ENCODE measurements around the gene HCN4.

HCN4 gene

GRCh38 chr15:73287019-73287418 lies 81.7 kb downstream of the HCN4 start:
- DNase-seq = no peak

- no peak for DNase-seq
Observed at GRCh38 chr15:73286311-73286710, 82.4 kb downstream of the HCN4 start.

DNA sequence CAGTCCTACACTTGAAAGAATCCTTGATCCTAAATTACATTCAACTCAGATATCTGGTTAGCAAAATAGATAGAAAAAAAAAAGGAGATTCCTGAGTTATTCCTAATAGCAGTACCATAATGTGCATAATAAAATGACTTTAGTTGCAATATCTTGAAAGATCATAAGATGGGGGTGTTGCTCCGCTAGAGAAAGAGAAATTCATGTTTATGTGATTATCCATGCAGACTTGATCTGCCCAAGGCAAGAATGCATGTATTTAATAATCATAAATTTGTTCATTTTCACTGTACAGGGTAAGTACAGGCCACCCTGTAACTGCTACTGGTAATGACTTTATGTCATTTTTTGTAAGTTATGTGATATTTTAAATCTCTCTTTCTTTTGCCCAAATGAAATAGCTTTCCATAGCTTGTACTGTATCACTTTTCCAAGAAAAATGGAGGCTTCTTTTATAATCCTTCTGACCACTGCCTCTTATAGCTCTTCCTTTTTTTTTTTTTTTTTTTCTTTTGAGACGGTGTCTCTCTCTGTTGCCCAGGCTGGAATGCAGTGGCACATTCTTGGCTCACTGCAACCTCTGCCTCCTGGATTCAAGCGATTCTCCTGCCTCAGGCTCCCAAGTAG lies 84.6 kb downstream of the HCN4 start:
- no peak for DNase-seq

- no peak for DNase-seq
Observed at GRCh38 chr15:73283366-73283962, 85.3 kb downstream of the HCN4 start.

GRCh38 chr15:73282567-73283365 lies 86.0 kb downstream of the HCN4 start:
- no peak for DNase-seq

DNA sequence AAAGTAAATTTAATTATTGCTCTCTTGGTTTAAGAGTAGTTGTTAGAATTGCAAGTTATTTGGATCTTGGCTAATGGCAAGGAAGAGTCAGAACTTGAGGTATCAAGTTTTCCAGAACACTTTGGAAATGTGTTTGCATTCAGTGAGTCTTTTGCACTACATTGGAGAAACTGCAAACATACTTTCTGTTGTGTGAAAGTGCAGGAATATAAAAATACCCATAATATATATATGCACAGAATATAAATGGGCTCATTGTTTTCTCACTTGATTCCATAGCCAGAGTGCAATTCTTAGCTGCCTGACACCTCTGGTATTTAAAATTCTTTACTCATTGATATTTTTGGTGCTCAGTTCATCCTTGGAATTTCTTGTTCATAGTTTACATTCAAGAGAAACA lies 92.9 kb downstream of the HCN4 start:
- no peak for DNase-seq

GRCh38 chr15:73273181-73274002 lies 95.4 kb downstream of the HCN4 start:
- peak; percentile 63 for DNase-seq

GRCh38 chr15:73270366-73271097 lies 98.2 kb downstream of the HCN4 start:
- no peak for DNase-seq
